Panc1 (cell line): ENCODE data around the gene CARMIL1.

ENCODE experiments used
- POLR2AphosphoS5 ChIP-seq: IDR thresholded peaks from 2 replicates; pipeline ENCODE4 v1.6.1; 2012; ENCODE audit warnings: mild to moderate bottlenecking, low read depth, low read length, moderate library complexity
- SIN3A ChIP-seq: IDR thresholded peaks from 2 replicates; pipeline ENCODE4 v1.6.1; 2012; ENCODE audit warnings: low read depth, mild to moderate bottlenecking, low read length, moderate library complexity, borderline replicate concordance; ENCODE audit not compliant: insufficient read depth
- TF ChIP-seq, protein P1 (sequence below): fragments of 450-650 bp; IDR thresholded peaks from 2 replicates; pipeline ENCODE4 v1.5.1; 2017; ENCODE audit warnings: mild to moderate bottlenecking
- TF ChIP-seq, protein P2 (sequence below), 2 experiments: IDR thresholded peaks; 2 replicates each; pipeline ENCODE4 v1.6.1; 2011 to 2012; ENCODE audit warnings: low read depth in 2 of 2, control low read depth in 1 of 2, low read length in 1 of 2, mild to moderate bottlenecking in 1 of 2, moderate library complexity in 1 of 2; ENCODE audit not compliant: insufficient read depth in 1 of 2

DNA sequence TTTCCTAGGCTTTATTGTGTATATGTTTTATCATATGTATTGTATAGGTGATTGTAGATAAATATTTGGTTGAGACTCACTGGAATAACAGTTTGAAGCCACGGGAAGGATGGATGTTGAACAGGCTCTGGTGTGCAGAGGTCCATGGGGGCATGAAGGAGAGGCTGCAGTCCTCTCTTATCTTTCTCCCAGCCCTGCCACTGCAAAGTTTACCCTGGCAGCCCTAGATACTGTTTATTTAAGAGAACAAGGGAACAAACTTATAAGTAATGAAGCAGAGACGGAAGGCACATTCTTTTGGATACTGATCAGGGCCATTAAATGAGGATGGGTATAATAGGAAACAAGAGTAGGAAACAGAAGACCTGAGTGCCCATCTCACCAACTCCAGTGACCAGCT lies 269.3 kb downstream of the CARMIL1 start:
- TF ChIP-seq, protein P1, sequence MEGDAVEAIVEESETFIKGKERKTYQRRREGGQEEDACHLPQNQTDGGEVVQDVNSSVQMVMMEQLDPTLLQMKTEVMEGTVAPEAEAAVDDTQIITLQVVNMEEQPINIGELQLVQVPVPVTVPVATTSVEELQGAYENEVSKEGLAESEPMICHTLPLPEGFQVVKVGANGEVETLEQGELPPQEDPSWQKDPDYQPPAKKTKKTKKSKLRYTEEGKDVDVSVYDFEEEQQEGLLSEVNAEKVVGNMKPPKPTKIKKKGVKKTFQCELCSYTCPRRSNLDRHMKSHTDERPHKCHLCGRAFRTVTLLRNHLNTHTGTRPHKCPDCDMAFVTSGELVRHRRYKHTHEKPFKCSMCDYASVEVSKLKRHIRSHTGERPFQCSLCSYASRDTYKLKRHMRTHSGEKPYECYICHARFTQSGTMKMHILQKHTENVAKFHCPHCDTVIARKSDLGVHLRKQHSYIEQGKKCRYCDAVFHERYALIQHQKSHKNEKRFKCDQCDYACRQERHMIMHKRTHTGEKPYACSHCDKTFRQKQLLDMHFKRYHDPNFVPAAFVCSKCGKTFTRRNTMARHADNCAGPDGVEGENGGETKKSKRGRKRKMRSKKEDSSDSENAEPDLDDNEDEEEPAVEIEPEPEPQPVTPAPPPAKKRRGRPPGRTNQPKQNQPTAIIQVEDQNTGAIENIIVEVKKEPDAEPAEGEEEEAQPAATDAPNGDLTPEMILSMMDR: no peak
- no peak for TF ChIP-seq POLR2AphosphoS5
- TF ChIP-seq, protein P2, sequence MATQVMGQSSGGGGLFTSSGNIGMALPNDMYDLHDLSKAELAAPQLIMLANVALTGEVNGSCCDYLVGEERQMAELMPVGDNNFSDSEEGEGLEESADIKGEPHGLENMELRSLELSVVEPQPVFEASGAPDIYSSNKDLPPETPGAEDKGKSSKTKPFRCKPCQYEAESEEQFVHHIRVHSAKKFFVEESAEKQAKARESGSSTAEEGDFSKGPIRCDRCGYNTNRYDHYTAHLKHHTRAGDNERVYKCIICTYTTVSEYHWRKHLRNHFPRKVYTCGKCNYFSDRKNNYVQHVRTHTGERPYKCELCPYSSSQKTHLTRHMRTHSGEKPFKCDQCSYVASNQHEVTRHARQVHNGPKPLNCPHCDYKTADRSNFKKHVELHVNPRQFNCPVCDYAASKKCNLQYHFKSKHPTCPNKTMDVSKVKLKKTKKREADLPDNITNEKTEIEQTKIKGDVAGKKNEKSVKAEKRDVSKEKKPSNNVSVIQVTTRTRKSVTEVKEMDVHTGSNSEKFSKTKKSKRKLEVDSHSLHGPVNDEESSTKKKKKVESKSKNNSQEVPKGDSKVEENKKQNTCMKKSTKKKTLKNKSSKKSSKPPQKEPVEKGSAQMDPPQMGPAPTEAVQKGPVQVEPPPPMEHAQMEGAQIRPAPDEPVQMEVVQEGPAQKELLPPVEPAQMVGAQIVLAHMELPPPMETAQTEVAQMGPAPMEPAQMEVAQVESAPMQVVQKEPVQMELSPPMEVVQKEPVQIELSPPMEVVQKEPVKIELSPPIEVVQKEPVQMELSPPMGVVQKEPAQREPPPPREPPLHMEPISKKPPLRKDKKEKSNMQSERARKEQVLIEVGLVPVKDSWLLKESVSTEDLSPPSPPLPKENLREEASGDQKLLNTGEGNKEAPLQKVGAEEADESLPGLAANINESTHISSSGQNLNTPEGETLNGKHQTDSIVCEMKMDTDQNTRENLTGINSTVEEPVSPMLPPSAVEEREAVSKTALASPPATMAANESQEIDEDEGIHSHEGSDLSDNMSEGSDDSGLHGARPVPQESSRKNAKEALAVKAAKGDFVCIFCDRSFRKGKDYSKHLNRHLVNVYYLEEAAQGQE (IDR thresholded peaks at IDR 0.05; ENCODE audit: insufficient read depth in 1 of 2, low read depth in 2 of 2, low read length in 1 of 2): no peak
- no peak for TF ChIP-seq SIN3A
